Gastrocnemius medialis (tissue), 4 donors: ENCODE results near the gene SYPL2. TPM values are rescaled to one million over a fixed set of nuclear protein-coding genes. Genes with fewer than 3 reads are reported as not detected.

ENCODE experiments used
- ATAC-seq, 2 donors: fragments of 150-250 bp; one replicate each; pipeline ENCODE4 v1.9.1; 2016
- DNase-seq, 2 donors: peaks; one replicate each; pipeline ENCODE4 v3.0.0-alpha.2; 2019
- H3K27ac ChIP-seq, 4 donors: fragments of 200-600 bp; sonication (generic); 1 replicate in 1 of 4; 2 replicates in 3 of 4; pipeline ENCODE4 v1.5.1; 2016 to 2018; ENCODE audit warnings: mild to moderate bottlenecking in 2 of 4, moderate library complexity in 1 of 4
- H3K27me3 ChIP-seq, 3 donors: fragments of 200-600 bp; sonication (generic) in 2 of 3; 1 replicate in 1 of 3; 2 replicates in 2 of 3; pipeline versions ENCODE4 v1.5.1 to v1.6.0; 2016 to 2019; ENCODE audit warnings: mild to moderate bottlenecking in 1 of 3, moderate library complexity in 1 of 3
- H3K36me3 ChIP-seq, 2 donors: fragments of 200-600 bp; sonication (generic) in 1 of 2; one replicate each; pipeline ENCODE4 v1.5.1; 2017 to 2018
- H3K4me1 ChIP-seq, 2 donors: fragments of 200-600 bp; sonication (generic) in 1 of 2; one replicate each; pipeline ENCODE4 v1.5.1; 2016 to 2017; ENCODE audit warnings: mild to moderate bottlenecking in 2 of 2
- H3K4me3 ChIP-seq, 4 donors: fragments of 200-600 bp; sonication (generic) in 3 of 4; 1 replicate in 1 of 4; 2 replicates in 3 of 4; pipeline ENCODE4 v1.5.1; 2016 to 2019; ENCODE audit warnings: mild to moderate bottlenecking in 2 of 4
- H3K9me3 ChIP-seq, 3 donors: fragments of 200-600 bp; sonication (generic) in 2 of 3; 1 replicate in 1 of 3; 2 replicates in 2 of 3; pipeline ENCODE4 v1.5.1; 2016 to 2019
- CTCF ChIP-seq, 5 experiments: fragments of 450-650 bp in 3 of 5; fragments of 200-600 bp in 2 of 5; sonication (generic) in 2 of 5; IDR thresholded peaks in 4 of 5; conservative IDR thresholded peaks in 1 of 5; 1 replicate in 4 of 5; 2 replicates in 1 of 5; pipeline ENCODE4 v1.5.1; 2016 to 2019; ENCODE audit warnings: antibody characterized with exemption in 5 of 5, mild to moderate bottlenecking in 3 of 5, moderate library complexity in 3 of 5
- POLR2A ChIP-seq, 2 donors: fragments of 450-650 bp; IDR thresholded peaks; one replicate each; pipeline ENCODE4 v1.6.1; 2017; ENCODE audit warnings: antibody characterized with exemption in 2 of 2, mild to moderate bottlenecking in 2 of 2, moderate library complexity in 2 of 2
- in situ Hi-C, 4 donors: fragments of 200-750 bp; cut with MboI; loops; one replicate each; pipeline versions ENCODE4 v1.15.0 to v1.8.0; 2017; ENCODE audit warnings: low sequenced_read_pairs in 4 of 4
- intact Hi-C: fragments of 100-400 bp; cut with DNase I; formaldehyde crosslinking; loops from one replicate; pipeline ENCODE4 v1.15.1; 2023; ENCODE audit warnings: low total_unique reads
- total RNA-seq, 4 donors: library from RNA; depleted of rRNA; stranded (reverse); fragments of >200 nt; gene quantifications; one replicate each; pipeline versions ENCODE4 v1.1.0 to v1.2.3, GENCODE V29; 2016

SYPL2 gene
- total RNA-seq, 4 donors from 2014 or later: 15.7 to 127 (median 83.7) TPM

- intact Hi-C loops: loop anchor here (5.0 kb wide), 3 partner anchors 103 to 318 kb away; partner anchors contain the start of genes PSMA5 and SARS1
- H3K27ac ChIP-seq: peak overlapping the region; percentile 79 to 95 (median 90)
- TF ChIP-seq POLR2A (IDR thresholded peaks at IDR 0.05): no peak
- no peak for TF ChIP-seq CTCF (IDR thresholded peaks at IDR 0.05 in 4 of 5, conservative IDR thresholded peaks at IDR 0.05 in 1 of 5)
- peak in 1 of 2 donors; percentile 78 for DNase-seq
- peaks cover 44 to 45% of the 10 kb centered on the region in 2 donors for H3K4me1 ChIP-seq
- H3K36me3 ChIP-seq: no peaks in the 10 kb centered on the region
- in situ Hi-C loops: loop anchor here (5.0 to 25.0 kb wide), 4 partner anchors 33 to 255 kb away; partner anchors contain the start of genes CYB561D1 (in 2 of the 4) and PSRC1 (in 1 of the 4)
- peak; percentile 23 to 49 for ATAC-seq
- H3K27me3 ChIP-seq: no peaks in the 10 kb centered on the region
- no peak overlapping the region for H3K4me3 ChIP-seq
- H3K9me3 ChIP-seq: no peaks in the 10 kb centered on the region
Observed at GRCh38 chr1:109529881-109530456, 63.6 kb downstream of the SYPL2 start.

- in situ Hi-C loops: loop anchor here (5.0 to 25.0 kb wide), 4 partner anchors 33 to 256 kb away; partner anchors contain the start of genes CYB561D1 (in 2 of the 4) and PSRC1 (in 1 of the 4)
- ATAC-seq: peak; percentile 12 to 25
- no peak overlapping the region for H3K4me3 ChIP-seq
Observed at GRCh38 chr1:109530457-109531087, 64.2 kb downstream of the SYPL2 start.

GRCh38 chr1:109531380-109531779, 65.0 kb downstream of the SYPL2 start:
- in situ Hi-C loops: loop anchor here (5.0 to 25.0 kb wide), 4 partner anchors 34 to 257 kb away; partner anchors contain the start of genes CYB561D1 (in 2 of the 4) and PSRC1 (in 1 of the 4)
- no peaks in the 10 kb centered on the region for H3K36me3 ChIP-seq

More at GRCh38 chr1:109530457-109531087, 64.2 kb downstream of the SYPL2 start:
- H3K9me3 ChIP-seq: no peaks in the 10 kb centered on the region
- no peaks in the 10 kb centered on the region for H3K36me3 ChIP-seq
- H3K27me3 ChIP-seq: no peaks in the 10 kb centered on the region
- peaks cover 50 to 51% of the 10 kb centered on the region in 2 donors for H3K4me1 ChIP-seq
- intact Hi-C loops: loop anchor here (5.0 kb wide), 3 partner anchors 103 to 318 kb away; partner anchors contain the start of genes PSMA5 and SARS1
- no peak for TF ChIP-seq POLR2A (IDR thresholded peaks at IDR 0.05)
- no peak for TF ChIP-seq CTCF (IDR thresholded peaks at IDR 0.05 in 4 of 5, conservative IDR thresholded peaks at IDR 0.05 in 1 of 5)
- peak in 1 of 2 donors; percentile 69 for DNase-seq
- H3K27ac ChIP-seq: peak overlapping the region; percentile 79 to 95 (median 90)

More at GRCh38 chr1:109531380-109531779, 65.0 kb downstream of the SYPL2 start:
- H3K27ac ChIP-seq: peak overlapping the region; percentile 79 to 95 (median 90)
- TF ChIP-seq POLR2A (IDR thresholded peaks at IDR 0.05) (no peak), CTCF (IDR thresholded peaks at IDR 0.05 in 4 of 5, conservative IDR thresholded peaks at IDR 0.05 in 1 of 5) (no peak)
- H3K9me3 ChIP-seq: no peaks in the 10 kb centered on the region
- no peaks in the 10 kb centered on the region for H3K27me3 ChIP-seq
- ATAC-seq: no peak
- intact Hi-C loops: loop anchor here (5.0 kb wide), 3 partner anchors 104 to 319 kb away; partner anchors contain the start of genes PSMA5 and SARS1
- DNase-seq: peak in 1 of 2 donors; percentile 60
- H3K4me3 ChIP-seq: no peak overlapping the region
- peaks cover 59% of the 10 kb centered on the region in 2 donors for H3K4me1 ChIP-seq

Other genes starting within 250 kb of the SYPL2 start
- 10 to 100 TPM in 1 of 4 donors, 1 to 10 TPM in 3; 5.8 to 12.5 (median 7.9) TPM for gene CELSR2, start 217.0 kb upstream of the SYPL2 start, total RNA-seq
- gene PSRC1, start 183.4 kb upstream of the SYPL2 start, total RNA-seq: 1 to 10 TPM in 1 of 4 donors, under 1 TPM in 2, not detected in 1; 0.19 to 2.3 (median 0.84) TPM
- 1 to 10 TPM in 1 of 4 donors, not detected in 3; 3.1 TPM for gene MYBPHL, start 159.5 kb upstream of the SYPL2 start, total RNA-seq
- gene SORT1, start 68.6 kb upstream of the SYPL2 start, total RNA-seq: 100 to 1,000 TPM in 3 of 4 donors, 10 to 100 TPM in 1; 93.7 to 226 (median 190) TPM
- gene PSMA5, start 40.1 kb upstream of the SYPL2 start, total RNA-seq: 10 to 100 TPM; 63.5 to 82.5 (median 78.2) TPM
- gene ATXN7L2, start 17.4 kb downstream of the SYPL2 start, total RNA-seq: 10 to 100 TPM in 1 of 4 donors, 1 to 10 TPM in 3; 2.1 to 12.1 (median 6.5) TPM
- 1 to 10 TPM; 3.1 to 8.0 (median 3.9) TPM for gene CYB561D1, start 27.5 kb downstream of the SYPL2 start, total RNA-seq
- gene AMIGO1, start 43.2 kb downstream of the SYPL2 start, total RNA-seq: 10 to 100 TPM in 3 of 4 donors, 1 to 10 TPM in 1; 8.6 to 20.9 (median 15.1) TPM
- not detected for gene GPR61, start 73.3 kb downstream of the SYPL2 start, total RNA-seq
- gene GNAI3, start 82.1 kb downstream of the SYPL2 start, total RNA-seq: 1 to 10 TPM in 3 of 4 donors, under 1 TPM in 1; 0.90 to 2.5 (median 1.8) TPM
- gene GNAT2, start 153.1 kb downstream of the SYPL2 start, total RNA-seq: not detected
- gene AMPD2, start 153.3 kb downstream of the SYPL2 start, total RNA-seq: 10 to 100 TPM in 2 of 4 donors, 1 to 10 TPM in 2; 5.3 to 19.4 (median 10.4) TPM
- 10 to 100 TPM; 18.1 to 28.9 (median 25.0) TPM for gene GSTM4, start 189.6 kb downstream of the SYPL2 start, total RNA-seq
- 10 to 100 TPM; 29.2 to 41.4 (median 39.0) TPM for gene GSTM2, start 201.5 kb downstream of the SYPL2 start, total RNA-seq
- 10 to 100 TPM in 1 of 4 donors, not detected in 3; 30.3 TPM for gene GSTM1, start 221.3 kb downstream of the SYPL2 start, total RNA-seq
- gene GSTM5, start 245.7 kb downstream of the SYPL2 start, total RNA-seq: 1 to 10 TPM in 1 of 4 donors, under 1 TPM in 3; 0.15 to 1.9 (median 0.63) TPM